ENCODE data around the gene DPYD. TPM values are rescaled to one million over a fixed set of nuclear protein-coding genes. Genes with fewer than 3 reads are reported as not detected.

The DPYD gene
- total RNA-seq, 2 donors from 2014 or later = 4.9 to 11.7 TPM

- intact Hi-C loops (cut with DNase I) = no loop called here
Measured at GRCh38 chr1:97044159-97044760, 876.6 kb downstream of the DPYD start.

GRCh38 chr1:97042551-97042950, 878.3 kb downstream of the DPYD start:
- Histone ChIP-seq H3K9ac (ENCODE audit: low read depth in 2 of 2, low read length in 2 of 2) (no peak overlapping the region), H3K27ac (no peak overlapping the region), H3K36me3 (no peaks in the 10 kb centered on the region), H3K4me3 (no peak overlapping the region), H3K27me3 (no peaks in the 10 kb centered on the region), H3K4me1 (no peaks in the 10 kb centered on the region), H3K9me3 (no peaks in the 10 kb centered on the region)
- no peak for TF ChIP-seq CTCF (IDR thresholded peaks at IDR 0.05)
- no peak for DNase-seq
- intact Hi-C loops (cut with DNase I) = no loop called here

More at GRCh38 chr1:97044159-97044760, 876.6 kb downstream of the DPYD start:
- Histone ChIP-seq H3K4me1 (no peaks in the 10 kb centered on the region), H3K9me3 (no peaks in the 10 kb centered on the region), H3K36me3 (no peaks in the 10 kb centered on the region), H3K4me3 (no peak overlapping the region), H3K9ac (ENCODE audit: low read depth in 2 of 2, low read length in 2 of 2) (no peak overlapping the region), H3K27ac (no peak overlapping the region), H3K27me3 (no peaks in the 10 kb centered on the region)
- no peak for TF ChIP-seq CTCF (IDR thresholded peaks at IDR 0.05)
- DNase-seq = no peak

GRCh38 chr1:97041026-97041425, 879.8 kb downstream of the DPYD start:
- H3K9me3 ChIP-seq = no peaks in the 10 kb centered on the region
- no peaks in the 10 kb centered on the region for H3K36me3 ChIP-seq
- TF ChIP-seq CTCF (IDR thresholded peaks at IDR 0.05) = no peak
- no peaks in the 10 kb centered on the region for H3K27me3 ChIP-seq
- H3K9ac ChIP-seq (ENCODE audit: low read depth in 2 of 2, low read length in 2 of 2) = no peak overlapping the region
- H3K4me1 ChIP-seq = no peaks in the 10 kb centered on the region
- intact Hi-C loops (cut with DNase I) = no loop called here
- no peak overlapping the region for H3K4me3 ChIP-seq
- no peak for DNase-seq
- no peak overlapping the region for H3K27ac ChIP-seq

- no peak overlapping the region for H3K4me3 ChIP-seq
- no peak for TF ChIP-seq CTCF (IDR thresholded peaks at IDR 0.05)
- H3K27ac ChIP-seq = no peak overlapping the region
- H3K9me3 ChIP-seq = no peaks in the 10 kb centered on the region
- no peaks in the 10 kb centered on the region for H3K4me1 ChIP-seq
- DNase-seq = no peak
- H3K9ac ChIP-seq (ENCODE audit: low read depth in 2 of 2, low read length in 2 of 2) = no peak overlapping the region
- H3K27me3 ChIP-seq = no peaks in the 10 kb centered on the region
- intact Hi-C loops (cut with DNase I) = no loop called here
- no peaks in the 10 kb centered on the region for H3K36me3 ChIP-seq
Measured at GRCh38 chr1:97038410-97038809, 882.4 kb downstream of the DPYD start.

- DNase-seq = no peak
- Histone ChIP-seq H3K27me3 (no peaks in the 10 kb centered on the region), H3K9me3 (no peaks in the 10 kb centered on the region), H3K4me3 (no peak overlapping the region), H3K4me1 (no peaks in the 10 kb centered on the region), H3K36me3 (no peaks in the 10 kb centered on the region), H3K9ac (ENCODE audit: low read depth in 2 of 2, low read length in 2 of 2) (no peak overlapping the region), H3K27ac (no peak overlapping the region)
- TF ChIP-seq CTCF (IDR thresholded peaks at IDR 0.05) = no peak
- intact Hi-C loops (cut with DNase I) = no loop called here
Measured at GRCh38 chr1:97034651-97035050, 886.2 kb downstream of the DPYD start.

All from colonic mucosa (tissue), 4 donors.